Karpas-422 (cell line): ENCODE results near the gene TNFRSF12A. TPM values are rescaled to one million over a fixed set of nuclear protein-coding genes. Genes with fewer than 3 reads are reported as not detected.

Experiments used
- DNase-seq: peaks from one replicate; pipeline ENCODE4 v3.0.0-alpha.2; 2015
- H2AFZ ChIP-seq: fragments of 200-600 bp; sonication (generic); 2 replicates; pipeline ENCODE4 v1.6.1; 2014; ENCODE audit warnings: antibody characterized with exemption, low read length, mixed read lengths
- H3K27ac ChIP-seq: fragments of 200-600 bp; sonication (generic); 2 replicates; pipeline ENCODE4 v1.5.1; 2014; ENCODE audit warnings: mild to moderate bottlenecking, low read length, moderate library complexity
- H3K27me3 ChIP-seq: fragments of 200-600 bp; sonication (generic); 2 replicates; pipeline ENCODE4 v1.6.1; 2014; ENCODE audit warnings: low read length, mixed read lengths
- H3K36me3 ChIP-seq: fragments of 200-600 bp; sonication (generic); 2 replicates; pipeline ENCODE4 v1.6.1; 2014; ENCODE audit warnings: low read length, mixed read lengths; ENCODE audit not compliant: insufficient read depth
- H3K4me1 ChIP-seq: fragments of 200-600 bp; sonication (generic); 2 replicates; pipeline ENCODE4 v1.6.1; 2014; ENCODE audit warnings: mild to moderate bottlenecking, low read length, mixed read lengths
- H3K4me2 ChIP-seq: fragments of 200-600 bp; sonication (generic); 2 replicates; pipeline ENCODE4 v1.6.1; 2014; ENCODE audit warnings: low read length, low read depth, mild to moderate bottlenecking; ENCODE audit not compliant: poor library complexity, severe bottlenecking
- H3K4me3 ChIP-seq: fragments of 200-600 bp; sonication (generic); 2 replicates; pipeline ENCODE4 v1.5.1; 2014; ENCODE audit warnings: mild to moderate bottlenecking, antibody characterized with exemption, low read length, mixed read lengths
- H3K79me2 ChIP-seq: fragments of 200-600 bp; sonication (generic); 2 replicates; pipeline ENCODE4 v1.6.1; 2014; ENCODE audit warnings: mild to moderate bottlenecking, low read length, mixed read lengths
- H3K9ac ChIP-seq: fragments of 200-600 bp; sonication (generic); 2 replicates; pipeline ENCODE4 v1.6.0; 2014; ENCODE audit warnings: low read length
- H3K9me2 ChIP-seq: fragments of 200-600 bp; sonication (generic), shearing (Covaris generic); replicated peaks from 2 replicates; pipeline ENCODE4 v1.6.0; 2014; ENCODE audit warnings: mild to moderate bottlenecking, low read length, moderate library complexity; ENCODE audit not compliant: insufficient read depth
- H3K9me3 ChIP-seq: fragments of 300-700, 200-600 bp; sonication (generic); 2 replicates; pipeline ENCODE4 v1.6.1; 2014; ENCODE audit warnings: low read length, mixed read lengths
- H4K20me1 ChIP-seq: fragments of 200-600 bp; sonication (generic); 2 replicates; pipeline ENCODE4 v1.6.1; 2014; ENCODE audit warnings: mild to moderate bottlenecking, antibody characterized with exemption, low read length, low read depth; ENCODE audit not compliant: insufficient read depth
- total RNA-seq: library from RNA; depleted of rRNA; stranded (reverse); fragments of >200 nt; shearing (Covaris generic); gene quantifications from 2 replicates; pipeline ENCODE4 v1.2.3, GENCODE V29; 2014; ENCODE audit warnings: low replicate concordance

The TNFRSF12A gene
- total RNA-seq, 1 experiment from 2014 or later = 9.4 TPM

- H3K9me2 ChIP-seq = no peaks in the 10 kb centered on the region
- no peak overlapping the region for H3K27ac ChIP-seq
- H2AFZ ChIP-seq = no peak overlapping the region
- H4K20me1 ChIP-seq = no peaks in the 10 kb centered on the region
- no peaks in the 10 kb centered on the region for H3K9me3 ChIP-seq
- peaks cover 47% of the 10 kb centered on the region for H3K4me1 ChIP-seq
- H3K79me2 ChIP-seq = peaks cover 29% of the 10 kb centered on the region
- DNase-seq = no peak
- no peaks in the 10 kb centered on the region for H3K27me3 ChIP-seq
- no peak overlapping the region for H3K4me3 ChIP-seq
- H3K36me3 ChIP-seq = no peaks in the 10 kb centered on the region
- H3K4me2 ChIP-seq = peak overlapping the region; percentile 99
- no peak overlapping the region for H3K9ac ChIP-seq
Measured at GRCh38 chr16:2981899-2982250, 38.3 kb upstream of the TNFRSF12A start.

GRCh38 chr16:2982402-2982801 lies 37.8 kb upstream of the TNFRSF12A start:
- H3K27me3 ChIP-seq = no peaks in the 10 kb centered on the region
- H3K4me2 ChIP-seq = no peak overlapping the region
- no peak overlapping the region for H3K4me3 ChIP-seq

GRCh38 chr16:2983706-2984136 lies 36.4 kb upstream of the TNFRSF12A start:
- no peaks in the 10 kb centered on the region for H3K9me2 ChIP-seq
- no peaks in the 10 kb centered on the region for H3K9me3 ChIP-seq
- H3K79me2 ChIP-seq = peaks cover 15% of the 10 kb centered on the region
- DNase-seq = peak; percentile 87
- H3K4me1 ChIP-seq = peaks cover 35% of the 10 kb centered on the region
- peak overlapping the region; percentile 59 for H3K9ac ChIP-seq
- H3K36me3 ChIP-seq = no peaks in the 10 kb centered on the region
- H3K27me3 ChIP-seq = no peaks in the 10 kb centered on the region
- no peaks in the 10 kb centered on the region for H4K20me1 ChIP-seq
- peak overlapping the region; percentile 87 for H2AFZ ChIP-seq
- no peak overlapping the region for H3K27ac ChIP-seq
- H3K4me3 ChIP-seq = peak overlapping the region; percentile 57; the same call in 1 of the 2 replicates
- peak overlapping the region; percentile 73 for H3K4me2 ChIP-seq

More at GRCh38 chr16:2982402-2982801, 37.8 kb upstream of the TNFRSF12A start:
- Histone ChIP-seq H3K9me3 (no peaks in the 10 kb centered on the region), H3K36me3 (no peaks in the 10 kb centered on the region), H3K79me2 (peaks cover 26% of the 10 kb centered on the region), H2AFZ (no peak overlapping the region), H3K4me1 (peaks cover 44% of the 10 kb centered on the region), H3K9ac (no peak overlapping the region), H4K20me1 (no peaks in the 10 kb centered on the region), H3K27ac (no peak overlapping the region), H3K9me2 (no peaks in the 10 kb centered on the region)
- no peak for DNase-seq

- no peaks in the 10 kb centered on the region for H3K36me3 ChIP-seq
- no peak overlapping the region for H2AFZ ChIP-seq
- H3K4me2 ChIP-seq = no peak overlapping the region
- H3K27ac ChIP-seq = no peak overlapping the region
- H3K4me1 ChIP-seq = peaks cover 26% of the 10 kb centered on the region
- no peaks in the 10 kb centered on the region for H3K9me3 ChIP-seq
- H3K4me3 ChIP-seq = no peak overlapping the region
- no peaks in the 10 kb centered on the region for H3K79me2 ChIP-seq
- no peak overlapping the region for H3K9ac ChIP-seq
- H4K20me1 ChIP-seq = no peaks in the 10 kb centered on the region
- no peak for DNase-seq
- no peaks in the 10 kb centered on the region for H3K27me3 ChIP-seq
- no peaks in the 10 kb centered on the region for H3K9me2 ChIP-seq
Measured at GRCh38 chr16:2985462-2985861, 34.7 kb upstream of the TNFRSF12A start.

- no peak overlapping the region for H3K27ac ChIP-seq
- H3K27me3 ChIP-seq = no peaks in the 10 kb centered on the region
- H2AFZ ChIP-seq = no peak overlapping the region
- H3K4me1 ChIP-seq = peaks cover 24% of the 10 kb centered on the region
- no peaks in the 10 kb centered on the region for H4K20me1 ChIP-seq
- no peaks in the 10 kb centered on the region for H3K36me3 ChIP-seq
- H3K9me3 ChIP-seq = no peaks in the 10 kb centered on the region
- H3K4me3 ChIP-seq = no peak overlapping the region
- no peaks in the 10 kb centered on the region for H3K9me2 ChIP-seq
- H3K4me2 ChIP-seq = no peak overlapping the region
- H3K9ac ChIP-seq = no peak overlapping the region
- H3K79me2 ChIP-seq = no peaks in the 10 kb centered on the region
- DNase-seq = no peak
Measured at GRCh38 chr16:2985893-2986355, 34.2 kb upstream of the TNFRSF12A start.

GRCh38 chr16:2986623-2987188 lies 33.5 kb upstream of the TNFRSF12A start:
- Histone ChIP-seq H3K4me2 (no peak overlapping the region), H4K20me1 (no peaks in the 10 kb centered on the region), H3K9me3 (no peaks in the 10 kb centered on the region), H3K27me3 (no peaks in the 10 kb centered on the region), H3K9ac (no peak overlapping the region), H3K4me3 (no peak overlapping the region), H2AFZ (no peak overlapping the region), H3K4me1 (peaks cover 18% of the 10 kb centered on the region), H3K79me2 (no peaks in the 10 kb centered on the region), H3K9me2 (no peaks in the 10 kb centered on the region), H3K27ac (no peak overlapping the region), H3K36me3 (no peaks in the 10 kb centered on the region)
- DNase-seq = no peak

GRCh38 chr16:2987286-2987685 lies 32.9 kb upstream of the TNFRSF12A start:
- H3K9ac ChIP-seq = no peak overlapping the region
- no peak overlapping the region for H3K4me3 ChIP-seq
- no peaks in the 10 kb centered on the region for H3K9me3 ChIP-seq
- H3K4me2 ChIP-seq = no peak overlapping the region
- no peak overlapping the region for H2AFZ ChIP-seq
- no peaks in the 10 kb centered on the region for H3K27me3 ChIP-seq
- no peaks in the 10 kb centered on the region for H3K36me3 ChIP-seq
- no peak for DNase-seq
- H4K20me1 ChIP-seq = no peaks in the 10 kb centered on the region
- H3K79me2 ChIP-seq = no peaks in the 10 kb centered on the region
- no peaks in the 10 kb centered on the region for H3K9me2 ChIP-seq
- H3K4me1 ChIP-seq = peaks cover 17% of the 10 kb centered on the region
- no peak overlapping the region for H3K27ac ChIP-seq

GRCh38 chr16:2987833-2988232 lies 32.3 kb upstream of the TNFRSF12A start:
- no peak overlapping the region for H3K4me2 ChIP-seq
- H4K20me1 ChIP-seq = no peaks in the 10 kb centered on the region
- no peaks in the 10 kb centered on the region for H3K36me3 ChIP-seq
- no peak for DNase-seq
- no peaks in the 10 kb centered on the region for H3K27me3 ChIP-seq
- H3K27ac ChIP-seq = no peak overlapping the region
- H3K9ac ChIP-seq = no peak overlapping the region
- H3K9me2 ChIP-seq = no peaks in the 10 kb centered on the region
- H3K9me3 ChIP-seq = no peaks in the 10 kb centered on the region
- no peak overlapping the region for H2AFZ ChIP-seq
- no peaks in the 10 kb centered on the region for H3K79me2 ChIP-seq
- H3K4me3 ChIP-seq = no peak overlapping the region
- peaks cover 12% of the 10 kb centered on the region for H3K4me1 ChIP-seq
